ENCODE results near the gene GABARAP. TPM values are rescaled to one million over a fixed set of nuclear protein-coding genes. Genes with fewer than 3 reads are reported as not detected.
A peak's percentile ranks its signal among the peaks of the same experiment; 100 is the strongest.

GABARAP gene
- total RNA-seq, 1 experiment from 2014 or later, result 108 TPM

DNA sequence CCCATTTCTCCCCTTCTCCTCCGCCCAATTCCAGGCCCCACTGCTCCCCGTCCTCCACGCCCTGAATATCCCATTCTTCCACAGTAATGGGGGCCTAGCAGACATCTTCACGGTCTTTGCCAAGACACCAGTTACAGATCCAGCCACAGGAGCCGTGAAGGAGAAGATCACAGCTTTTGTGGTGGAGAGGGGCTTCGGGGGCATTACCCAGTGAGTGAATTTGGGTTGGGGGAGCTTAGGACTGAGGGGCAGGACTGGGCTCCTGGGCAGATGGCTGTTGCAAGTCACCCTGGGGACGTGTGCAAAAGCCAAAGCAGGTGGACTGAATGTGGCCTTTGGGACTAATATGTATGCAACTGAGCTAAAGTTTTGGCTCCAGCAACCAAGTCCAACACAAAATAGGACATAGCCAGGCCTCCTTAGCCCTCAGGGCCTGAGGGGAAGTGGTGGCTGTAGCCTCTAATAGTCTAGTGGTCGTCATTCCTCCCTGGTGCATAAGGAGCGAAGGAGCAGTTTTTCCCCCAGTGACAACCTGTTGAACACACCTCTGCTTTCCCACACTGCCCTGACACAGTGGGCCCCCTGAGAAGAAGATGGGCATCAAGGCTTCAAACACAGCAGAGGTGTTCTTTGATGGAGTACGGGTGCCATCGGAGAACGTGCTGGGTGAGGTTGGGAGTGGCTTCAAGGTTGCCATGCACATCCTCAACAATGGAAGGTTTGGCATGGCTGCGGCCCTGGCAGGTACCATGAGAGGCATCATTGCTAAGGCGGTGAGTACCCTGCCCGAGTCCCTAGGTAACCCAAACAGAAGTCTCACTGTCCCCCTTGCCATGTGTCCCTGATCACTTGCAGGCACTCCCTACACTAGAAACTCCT lies 19.9 kb downstream of the GABARAP start:
- no peak for DNase-seq (ENCODE audit: low read depth)

GRCh38 chr17:7221278-7222092 lies 20.8 kb downstream of the GABARAP start:
- no peak for DNase-seq (ENCODE audit: low read depth)

GRCh38 chr17:7220593-7221277 lies 21.5 kb downstream of the GABARAP start:
- peak; percentile 71 for DNase-seq (ENCODE audit: low read depth)

- peak; percentile 95 for DNase-seq (ENCODE audit: low read depth)
Observed at GRCh38 chr17:7219812-7220592, 22.2 kb downstream of the GABARAP start, which contains the start of the genes ACADVL and DLG4. ACADVL (plus strand) TSS chr17:7219938; CDS start chr17:7219985, 47 bp downstream. DLG4 (minus strand) TSS chr17:7219836.

GRCh38 chr17:7219229-7219811 lies 22.9 kb downstream of the GABARAP start:
- no peak for DNase-seq (ENCODE audit: low read depth)

DNA sequence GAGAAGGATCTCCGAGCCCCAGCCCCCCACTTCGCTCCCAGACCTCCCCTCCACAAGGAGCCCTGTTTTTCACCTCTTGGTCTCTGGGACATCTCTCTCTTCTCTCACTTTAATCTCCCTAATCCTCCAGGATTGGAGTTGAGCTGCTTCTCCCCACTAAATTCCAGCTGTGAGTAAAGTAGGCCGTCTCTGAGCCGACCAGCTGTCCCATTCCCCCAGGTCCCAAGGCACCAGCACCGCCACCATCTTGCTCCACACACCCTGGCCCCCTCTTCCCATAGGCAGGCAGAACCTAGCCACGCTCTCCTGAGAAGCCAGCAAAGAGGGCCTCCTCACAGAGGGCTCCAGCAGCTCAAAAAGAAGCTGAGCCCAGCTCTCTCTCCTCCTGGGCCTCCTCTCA lies 23.5 kb downstream of the GABARAP start:
- DNase-seq (ENCODE audit: low read depth), result no peak

DNA sequence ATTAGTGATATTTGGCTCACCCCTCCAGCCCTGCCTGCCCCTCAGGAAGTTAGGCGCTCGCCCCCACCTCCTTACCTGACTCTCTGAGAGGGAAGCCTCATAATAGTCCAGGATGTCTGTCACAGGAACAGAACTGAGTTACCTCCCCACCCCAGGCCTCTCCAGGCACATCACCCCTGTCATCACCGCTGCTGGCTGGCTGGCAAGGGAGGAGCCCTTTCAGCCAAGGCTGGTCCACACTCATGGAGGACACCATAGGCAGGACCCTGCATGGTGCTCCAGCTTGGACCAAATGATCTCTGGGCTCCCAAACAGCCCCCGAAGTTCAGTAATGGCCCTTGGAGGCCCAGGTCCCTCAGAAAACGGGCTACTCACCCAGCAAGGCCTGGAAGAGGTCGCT lies 24.1 kb downstream of the GABARAP start:
- DNase-seq (ENCODE audit: low read depth), result no peak

DNA sequence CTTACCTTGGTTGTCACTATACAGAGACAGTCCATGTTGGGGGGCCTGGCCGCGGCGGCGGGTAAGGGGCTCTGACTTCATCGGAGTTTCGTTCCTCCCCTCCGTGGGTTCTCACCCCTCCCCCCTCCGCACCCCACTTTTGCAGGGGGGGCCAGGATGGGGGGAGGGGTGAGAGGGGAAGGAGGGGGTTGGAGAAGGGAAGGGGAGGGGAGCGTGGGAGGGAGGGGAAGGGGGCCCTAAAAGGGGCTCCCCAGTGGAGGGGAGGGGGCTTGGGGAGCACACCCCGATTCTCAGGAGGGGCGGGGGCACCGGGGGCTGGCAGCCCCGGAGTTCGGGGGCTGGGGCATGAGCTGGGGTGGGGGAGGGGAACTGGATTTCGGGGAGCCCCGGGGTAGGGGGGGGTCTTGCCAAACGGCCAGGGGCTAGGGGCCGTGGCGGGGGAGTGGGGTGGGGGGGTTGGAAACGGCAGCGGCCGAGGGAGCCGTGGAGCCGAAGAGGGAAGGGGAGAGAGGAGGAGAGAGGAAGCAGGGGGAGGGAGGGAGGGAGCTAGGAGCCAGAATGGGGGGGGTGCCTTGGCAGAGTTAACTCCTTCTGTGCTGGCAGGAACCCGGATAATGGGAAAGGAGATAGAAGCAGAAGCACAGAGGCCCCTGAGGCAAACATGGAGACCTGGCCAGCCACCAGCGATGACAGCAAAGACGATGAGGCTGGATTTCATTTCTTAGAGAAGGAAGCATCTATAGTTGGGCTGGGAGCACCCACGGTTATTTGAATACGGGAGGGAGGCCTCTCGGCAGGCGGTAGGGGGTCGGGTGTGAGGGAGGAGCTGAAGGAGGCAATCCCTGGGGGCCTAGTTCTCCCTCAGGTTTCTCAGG lies 24.9 kb downstream of the GABARAP start:
- DNase-seq (ENCODE audit: low read depth), result peak; percentile 61

- DNase-seq (ENCODE audit: low read depth), result no peak
Observed at GRCh38 chr17:7216242-7217112, 25.8 kb downstream of the GABARAP start.

DNA sequence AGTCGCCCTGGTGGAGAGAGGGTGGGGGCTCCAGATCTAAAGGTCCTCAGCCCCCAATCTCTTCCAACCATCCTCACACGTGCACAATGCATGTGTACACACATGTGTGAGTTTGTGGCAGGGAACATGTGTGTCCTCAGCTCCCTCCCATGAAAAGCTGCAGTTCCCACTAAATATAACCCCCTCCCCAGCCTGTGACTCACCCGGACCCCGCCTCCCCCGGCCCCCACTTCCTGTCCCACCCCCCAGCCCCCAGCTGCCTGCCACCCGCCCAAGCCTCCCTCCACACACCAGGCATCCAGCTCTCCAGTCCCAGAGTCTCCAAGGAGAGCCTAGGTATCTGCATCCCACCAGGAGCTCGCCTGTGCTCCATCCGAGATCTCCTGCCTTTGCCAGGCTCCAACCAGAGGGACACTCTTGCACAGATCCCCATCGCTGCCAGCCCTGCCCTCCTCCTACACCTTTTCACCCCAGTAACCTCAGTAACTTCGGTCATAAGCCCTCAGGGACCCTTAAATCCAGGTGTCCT lies 26.5 kb downstream of the GABARAP start:
- DNase-seq (ENCODE audit: low read depth), result peak; percentile 37

- no peak for DNase-seq (ENCODE audit: low read depth)
Observed at GRCh38 chr17:7215136-7215638, 27.1 kb downstream of the GABARAP start.

- peak; percentile 99 for DNase-seq (ENCODE audit: low read depth)
Observed at GRCh38 chr17:7214300-7215135, 27.7 kb downstream of the GABARAP start.

DNA sequence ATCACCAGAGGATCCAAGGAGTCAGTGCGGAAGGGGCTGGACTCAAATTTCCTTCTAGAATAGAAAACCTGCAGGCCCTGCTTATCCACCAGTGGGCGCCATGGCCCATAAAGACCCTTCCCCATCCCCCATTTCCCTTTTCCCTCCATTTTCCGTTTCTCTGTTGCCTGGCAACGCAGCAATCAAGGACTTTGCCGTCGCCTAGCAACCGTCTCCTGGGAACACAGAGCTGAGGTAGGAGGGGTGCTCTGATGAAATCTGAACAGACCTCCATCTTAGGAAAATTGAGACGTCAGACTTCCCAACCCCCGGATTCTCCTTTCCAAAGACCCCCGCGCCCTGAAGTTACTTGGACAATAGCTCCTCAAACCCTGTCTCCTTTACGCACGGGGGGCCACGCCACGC lies 28.4 kb downstream of the GABARAP start:
- peak; percentile 80 for DNase-seq (ENCODE audit: low read depth)

DNA sequence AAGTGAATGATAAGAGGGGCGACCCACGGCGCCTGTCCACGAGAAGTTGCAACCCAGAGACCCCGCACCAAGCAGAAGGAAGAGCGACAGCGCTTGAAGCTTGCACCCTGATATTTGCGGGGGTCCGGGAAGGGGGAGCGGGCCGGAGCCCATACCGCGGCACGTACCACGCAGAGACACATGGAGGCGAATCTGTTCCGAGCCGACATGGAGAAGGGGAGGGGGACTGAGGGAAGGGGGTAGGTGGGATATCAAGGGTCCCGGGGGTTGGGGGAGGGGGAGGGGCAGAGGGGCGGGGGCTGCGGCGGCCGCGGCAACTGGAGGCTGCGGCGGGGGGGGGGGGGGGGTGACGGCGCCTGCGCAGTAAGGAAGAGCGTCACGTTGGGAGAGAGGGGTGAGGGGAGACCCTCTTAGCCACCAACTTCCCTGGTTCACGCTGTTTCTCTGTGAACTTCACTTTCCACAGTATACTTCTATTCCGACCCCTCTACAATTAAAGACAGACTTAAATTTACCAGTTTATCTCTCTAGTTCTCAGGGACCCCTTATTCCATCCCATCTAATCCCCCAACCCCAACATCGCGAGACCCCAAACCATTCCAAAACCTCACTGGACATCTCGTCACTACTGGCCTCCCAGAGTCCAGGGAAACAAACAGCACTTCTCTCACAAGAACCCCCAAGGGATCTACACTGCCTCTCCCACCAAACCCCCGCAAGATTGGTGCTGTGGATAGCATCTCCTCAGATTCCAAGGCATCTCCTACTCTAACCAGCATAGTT lies 30.6 kb downstream of the GABARAP start:
- no peak for DNase-seq (ENCODE audit: low read depth)

GRCh38 chr17:7208754-7209460 lies 33.3 kb downstream of the GABARAP start:
- no peak for DNase-seq (ENCODE audit: low read depth)

DNA sequence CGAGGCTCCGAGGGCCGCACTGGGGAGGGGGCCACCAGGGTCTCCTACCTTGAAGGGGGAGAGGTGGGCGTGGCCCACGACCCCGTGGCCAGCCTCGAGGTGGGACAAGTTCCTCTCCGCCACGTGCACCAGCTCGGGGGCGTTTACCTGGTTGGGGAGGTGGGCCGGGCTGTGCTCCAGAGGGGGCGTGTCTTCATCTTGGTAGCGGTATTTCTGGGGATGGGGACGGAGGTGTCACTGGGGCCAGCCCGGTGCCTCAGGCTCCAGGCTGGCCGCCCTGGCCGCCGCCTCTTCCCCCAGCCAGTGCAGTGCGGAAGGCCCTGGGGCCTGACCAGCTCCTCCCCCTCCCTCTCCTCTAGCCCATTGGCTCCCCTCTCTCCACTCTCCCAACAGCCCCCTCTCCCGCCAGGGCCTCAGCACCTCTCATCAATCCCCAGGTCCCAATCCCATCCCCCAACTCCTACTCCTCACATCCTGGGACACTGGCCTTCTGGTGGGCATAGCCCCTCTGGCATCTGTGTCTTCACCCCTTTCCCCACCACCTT lies 34.1 kb downstream of the GABARAP start:
- no peak for DNase-seq (ENCODE audit: low read depth)
